Fibroblast of skin of left quadriceps (primary cell): ENCODE measurements around the gene DCXR.
A peak's percentile ranks its signal among the peaks of the same experiment; 100 is the strongest.

Experiments used
- DNase-seq, 2 experiments: peaks; one replicate each; pipeline ENCODE4 v3.0.0-alpha.2; 2013; ENCODE audit warnings: low read depth in 2 of 2

The DCXR gene

DNA sequence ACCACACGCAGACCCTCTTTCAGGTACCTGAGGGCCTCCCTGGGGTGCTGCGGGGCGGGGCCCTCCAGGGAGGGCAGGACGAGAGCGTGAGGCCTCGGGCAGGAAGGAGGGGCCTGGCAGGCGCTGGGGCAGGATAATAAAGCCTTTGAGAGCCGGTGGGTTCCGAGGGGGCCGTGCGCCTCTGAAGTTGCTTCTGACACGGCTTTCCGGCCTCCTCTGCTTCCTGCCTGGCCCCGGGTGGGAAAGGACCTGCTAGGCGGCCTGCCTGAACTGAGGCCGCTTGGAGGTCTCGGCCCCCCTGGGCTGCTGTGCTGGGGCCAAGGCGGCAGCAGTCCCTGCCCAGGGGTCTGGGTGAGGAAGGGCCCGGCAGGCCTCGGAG lies 25.2 kb downstream of the DCXR start:
- DNase-seq: no peak

DNA sequence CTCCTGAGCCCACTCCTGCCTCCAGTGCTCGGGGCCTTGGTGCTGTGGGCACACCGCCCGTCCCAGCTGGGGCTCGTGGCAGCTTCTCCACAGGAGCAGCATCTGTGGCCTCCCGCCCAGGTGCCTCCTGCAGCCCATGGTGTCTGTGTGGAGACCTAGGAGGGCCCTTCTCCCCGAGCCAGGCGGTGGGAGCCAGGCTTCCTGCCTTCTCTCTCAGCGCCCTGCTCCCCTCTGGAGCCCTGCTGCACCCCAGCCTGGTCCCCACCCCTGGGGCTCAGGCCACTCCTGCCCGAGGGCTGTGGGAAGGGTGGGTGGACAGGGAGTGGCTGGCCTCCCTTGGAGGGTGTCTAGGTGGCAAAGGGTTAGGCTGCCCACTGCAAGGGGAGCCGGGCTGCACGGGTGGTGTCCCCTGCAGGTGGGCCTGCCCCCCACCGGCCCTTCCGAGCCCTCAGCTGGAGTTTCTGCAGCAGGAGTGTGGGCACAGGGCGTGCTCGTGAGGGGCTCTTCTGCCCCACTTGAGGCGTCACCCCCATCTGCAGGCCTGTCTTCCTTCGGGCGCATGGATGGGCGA lies 25.8 kb downstream of the DCXR start:
- DNase-seq: no peak

DNA sequence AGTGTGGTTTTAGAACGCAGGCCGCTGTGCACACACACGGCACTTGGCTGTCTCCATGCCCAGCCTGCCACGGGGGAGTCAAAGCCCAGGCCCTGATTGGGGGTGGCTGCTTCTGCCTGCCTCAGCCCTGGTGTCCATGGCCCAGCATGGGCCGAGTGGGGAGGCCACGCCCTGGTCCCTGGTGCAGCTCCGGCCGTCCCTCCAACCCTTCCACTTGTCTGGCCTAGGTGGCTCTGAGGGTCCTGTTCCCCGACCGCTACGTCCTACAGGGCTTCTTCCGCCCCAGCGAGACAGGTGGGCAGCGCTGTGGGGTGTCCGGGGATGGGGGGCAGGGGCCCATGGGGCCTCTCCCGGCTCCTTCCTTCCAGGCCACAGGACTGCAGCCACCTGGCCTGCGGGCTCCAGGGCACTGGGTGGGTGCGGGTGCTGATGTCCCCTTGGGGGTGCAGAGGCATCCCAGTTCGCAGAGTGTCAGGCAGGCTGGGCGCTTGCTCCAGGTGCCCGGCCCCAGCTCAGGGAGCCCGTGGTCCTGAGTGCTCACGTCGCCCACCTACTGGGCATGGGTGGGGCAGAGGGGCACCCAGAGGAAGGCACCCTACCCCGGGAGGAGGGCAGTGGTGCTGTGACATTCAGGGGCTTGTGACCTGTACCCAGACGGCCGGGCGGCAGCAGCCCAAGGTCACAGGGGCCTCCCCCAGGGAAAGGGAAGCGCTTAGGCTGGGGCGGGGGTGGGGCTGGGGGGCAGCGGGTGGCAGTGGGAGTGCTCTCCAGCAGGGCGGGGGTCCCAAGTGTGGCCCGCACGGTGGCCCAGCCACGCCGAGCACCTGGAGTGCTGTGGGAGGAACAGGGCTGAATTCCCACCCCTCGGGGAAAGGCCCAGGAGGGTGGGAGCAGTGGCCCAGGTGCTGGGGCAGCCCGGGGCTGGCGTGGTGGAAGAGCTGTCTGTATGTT lies 26.6 kb downstream of the DCXR start:
- DNase-seq: no peak

GRCh38 chr17:82009413-82009812 lies 28.1 kb downstream of the DCXR start:
- DNase-seq: no peak

GRCh38 chr17:82008941-82009405 lies 28.5 kb downstream of the DCXR start:
- DNase-seq: no peak

DNA sequence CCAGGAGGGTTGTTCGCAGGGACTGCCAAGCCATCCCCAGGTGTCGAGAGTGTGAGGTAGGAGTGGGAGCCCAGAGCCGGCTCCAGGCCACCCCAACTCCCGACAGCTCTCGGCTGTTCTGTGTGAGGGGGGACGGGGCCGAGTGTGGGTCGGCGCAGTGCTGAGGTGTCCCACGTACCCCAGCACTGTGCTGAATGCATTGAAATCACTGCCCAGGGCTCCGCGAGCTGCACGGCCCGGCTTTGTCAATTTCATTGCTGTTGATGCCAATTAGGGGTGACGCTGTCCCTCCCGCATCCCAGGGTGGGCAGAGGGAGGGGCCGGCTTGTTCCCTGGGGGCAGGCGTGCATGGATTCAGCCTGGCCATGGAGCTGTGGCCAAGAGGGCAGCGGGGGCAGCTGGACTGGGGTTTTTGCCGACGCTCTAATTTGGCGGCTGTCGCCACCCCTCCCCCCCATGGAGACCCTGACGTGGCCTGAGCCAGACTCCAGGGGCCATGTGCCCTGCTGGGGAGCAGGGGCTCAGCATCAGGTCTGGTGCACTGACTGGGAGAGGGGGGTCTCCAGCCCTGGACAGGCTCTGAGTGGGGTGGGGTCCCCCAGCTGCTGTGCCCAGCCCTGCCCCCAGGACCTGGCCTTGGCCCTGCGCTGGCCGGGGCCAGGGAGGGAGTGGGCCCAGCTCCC lies 29.1 kb downstream of the DCXR start:
- DNase-seq: no peak

DNA sequence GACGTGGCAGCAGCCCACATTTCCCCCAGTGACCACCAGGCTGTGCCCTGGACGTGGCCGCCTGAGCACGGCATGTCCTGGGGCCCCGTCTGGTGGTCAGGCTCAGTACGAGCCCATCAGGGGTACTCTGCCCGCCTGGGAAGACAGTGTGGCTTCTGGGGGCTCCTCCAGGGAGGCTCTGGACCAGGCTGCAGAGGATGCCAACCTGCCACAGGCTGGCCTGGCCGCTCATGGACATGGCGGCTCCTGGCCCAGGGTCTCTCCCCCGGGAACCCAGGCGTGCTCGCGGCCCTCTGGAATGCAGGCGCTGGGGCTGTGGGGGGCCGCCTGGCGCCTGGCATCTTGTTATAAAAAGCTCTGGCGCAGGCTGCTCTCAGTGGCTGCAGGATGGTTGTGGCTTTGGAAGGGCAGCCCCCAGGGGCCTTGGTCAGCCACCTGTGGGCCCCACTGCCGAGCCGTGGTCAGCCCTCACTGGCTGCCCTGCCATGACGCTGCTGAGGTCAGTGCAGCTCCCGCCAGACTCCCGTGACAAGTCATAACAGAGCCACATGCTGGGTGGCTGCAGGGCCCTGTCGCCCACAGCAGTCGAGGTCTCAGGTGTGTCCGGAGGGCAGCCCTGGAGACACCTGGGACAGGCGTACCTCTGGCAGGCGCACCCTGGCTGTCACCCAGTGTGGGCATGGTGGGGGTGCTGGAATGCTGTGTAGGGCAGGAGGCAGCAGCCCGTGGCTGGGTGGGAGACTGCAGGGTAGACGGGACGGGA lies 29.8 kb downstream of the DCXR start:
- no peak for DNase-seq

DNA sequence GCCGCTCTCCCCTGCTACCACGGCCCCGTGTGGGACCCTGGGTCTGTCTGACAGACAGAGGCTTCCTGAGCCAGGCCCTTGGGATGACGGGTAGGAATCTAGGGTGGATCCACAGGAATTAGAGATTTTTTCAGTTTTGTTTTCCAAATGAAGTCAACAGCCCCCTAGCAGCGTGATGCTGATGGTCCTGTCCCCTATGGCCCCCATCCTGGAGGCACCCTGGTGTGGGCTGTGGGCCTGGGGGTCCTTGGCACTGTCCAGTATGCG lies 30.3 kb downstream of the DCXR start:
- DNase-seq: no peak

DNA sequence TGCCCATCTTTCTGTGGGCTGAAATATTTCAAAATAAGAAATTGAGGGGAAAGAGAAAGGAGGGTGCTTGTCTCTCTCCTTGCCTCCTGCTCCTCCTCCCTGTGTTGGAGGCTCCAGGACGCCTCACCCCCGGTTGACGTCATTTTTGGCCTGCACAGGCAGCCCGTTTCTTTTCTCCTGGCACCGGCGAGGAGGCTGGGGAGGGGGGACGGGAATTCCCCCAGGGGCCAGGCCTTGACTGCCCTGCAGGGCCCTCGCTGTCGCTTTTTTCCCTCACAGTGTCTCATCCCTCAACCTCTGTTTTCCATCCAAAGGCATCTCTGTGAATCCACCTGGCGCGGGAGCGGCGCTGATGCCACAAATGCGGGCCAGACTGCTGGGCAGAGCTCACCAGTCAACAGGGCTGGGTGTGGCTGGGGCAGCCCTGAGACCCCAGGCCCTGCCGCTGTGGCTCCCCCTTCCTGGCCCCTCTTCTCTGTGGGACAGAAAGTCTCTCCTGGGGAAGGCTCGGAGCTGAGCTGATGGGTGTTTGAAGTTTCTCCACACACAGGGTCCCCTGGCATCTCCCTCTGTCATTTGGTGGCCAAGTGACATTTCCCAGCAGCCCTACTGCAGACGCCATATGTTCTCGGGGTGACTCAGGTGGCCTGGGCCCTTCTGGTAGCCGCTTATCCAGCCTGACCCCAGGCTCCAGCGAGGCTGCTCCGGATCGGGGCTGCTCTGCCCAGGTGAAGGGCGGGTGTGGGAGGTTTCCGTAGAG lies 30.8 kb downstream of the DCXR start:
- no peak for DNase-seq

DNA sequence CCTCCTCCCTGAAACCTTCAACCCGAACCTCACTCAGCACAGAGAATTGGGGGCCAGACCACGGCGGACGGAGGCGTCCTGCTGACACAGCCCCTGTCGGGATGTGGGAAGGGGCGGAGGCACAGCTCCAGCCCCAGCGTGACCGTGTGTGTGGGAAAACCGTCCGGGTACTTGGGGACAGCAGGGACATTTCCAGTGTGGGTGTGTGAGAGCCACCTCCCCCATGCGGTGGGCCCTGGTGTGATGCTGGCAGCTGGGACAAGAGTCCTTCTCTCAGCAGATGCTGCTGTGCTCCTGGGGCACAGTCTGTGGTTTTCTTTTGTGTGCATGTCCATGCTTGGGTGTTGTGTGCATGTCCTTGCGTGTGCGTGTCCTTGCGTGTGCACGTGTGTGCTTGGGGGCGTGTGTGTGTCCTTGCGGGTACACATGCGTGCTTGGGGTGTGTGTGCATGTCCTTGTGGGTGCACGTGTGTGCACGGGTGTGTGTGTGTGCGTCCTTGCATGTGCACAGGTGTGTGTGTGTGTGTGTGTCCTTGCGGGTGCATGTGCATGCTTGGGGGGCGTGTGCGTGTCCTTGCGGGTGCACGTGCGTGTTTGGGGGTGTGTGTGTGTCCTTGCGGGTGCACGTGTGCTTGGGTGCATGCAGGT lies 31.7 kb downstream of the DCXR start:
- DNase-seq: no peak

- DNase-seq: no peak
These were observed 32.7 kb downstream of the DCXR start for GRCh38 chr17:82004517-82005455.

- peak; percentile 89 for DNase-seq
These were observed 33.8 kb downstream of the DCXR start for GRCh38 chr17:82003411-82004381.

GRCh38 chr17:82001571-82002056 lies 35.9 kb downstream of the DCXR start:
- DNase-seq: no peak

GRCh38 chr17:82000803-82001570 lies 36.5 kb downstream of the DCXR start:
- no peak for DNase-seq

GRCh38 chr17:81999976-82000802 lies 37.3 kb downstream of the DCXR start:
- DNase-seq: no peak

GRCh38 chr17:81999587-81999975 lies 37.9 kb downstream of the DCXR start:
- DNase-seq: no peak
